NCI-H146 treated with DMSO at 0.1 percent for 48 hours (cell line): ENCODE measurements around the gene MAPKAP1.

Experiments used
- DNase-seq: peaks from one replicate; lab custom pipeline; 2025; ENCODE audit not compliant: unreplicated experiment; lab: John Stamatoyannopoulos, UW

The MAPKAP1 gene

DNA sequence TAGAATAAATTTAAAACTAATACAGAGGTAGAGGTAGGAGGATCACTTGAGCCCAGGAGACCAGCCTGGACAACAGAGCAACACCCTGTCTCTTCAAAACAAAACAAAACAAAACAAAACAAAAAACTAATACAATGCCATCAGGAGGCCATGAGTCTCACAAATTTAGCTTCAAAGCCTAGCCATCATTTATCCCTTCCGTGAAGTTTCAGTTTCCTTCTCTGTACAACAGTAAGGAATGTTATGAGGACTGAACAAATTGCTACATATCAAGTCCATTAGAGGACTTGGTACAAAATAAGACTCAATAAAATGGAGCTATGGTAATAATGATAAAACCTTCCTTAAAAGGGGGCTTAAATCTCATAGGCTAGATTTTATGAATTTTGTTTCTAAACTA, 60.8 kb downstream of the MAPKAP1 start:
- no peak for DNase-seq

DNA sequence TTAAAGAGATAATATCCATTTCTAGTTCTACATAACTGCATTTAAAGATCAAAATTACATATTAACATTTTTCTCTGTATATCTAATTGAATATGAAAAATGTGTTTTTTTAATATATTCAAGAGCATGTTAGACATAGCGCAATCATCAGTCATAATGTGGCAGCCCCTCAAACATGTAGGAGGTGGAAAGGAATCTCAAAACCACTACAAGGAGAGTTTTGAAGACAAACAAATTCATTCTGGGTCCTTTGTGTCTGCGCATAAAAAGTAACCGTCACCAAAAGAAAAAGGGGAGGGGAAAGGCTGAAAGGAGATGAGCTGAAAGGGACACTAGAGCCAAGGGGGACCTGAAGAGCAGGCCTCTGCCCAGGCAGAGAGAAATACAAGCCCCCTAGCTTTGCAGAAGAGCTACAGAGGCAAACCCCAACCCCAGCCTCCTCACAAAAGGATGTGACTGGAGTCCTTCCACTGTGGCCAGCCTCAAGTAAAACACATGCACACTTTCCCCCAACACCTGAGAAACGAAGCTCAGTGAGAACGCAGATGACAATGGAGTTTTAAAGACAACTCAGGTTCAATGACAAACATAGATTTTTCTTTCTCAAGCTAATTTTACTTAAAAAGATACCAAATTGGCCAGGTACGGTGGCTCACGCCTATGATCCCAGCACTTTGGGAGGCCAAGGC, 62.0 kb downstream of the MAPKAP1 start:
- DNase-seq, result no peak

DNA sequence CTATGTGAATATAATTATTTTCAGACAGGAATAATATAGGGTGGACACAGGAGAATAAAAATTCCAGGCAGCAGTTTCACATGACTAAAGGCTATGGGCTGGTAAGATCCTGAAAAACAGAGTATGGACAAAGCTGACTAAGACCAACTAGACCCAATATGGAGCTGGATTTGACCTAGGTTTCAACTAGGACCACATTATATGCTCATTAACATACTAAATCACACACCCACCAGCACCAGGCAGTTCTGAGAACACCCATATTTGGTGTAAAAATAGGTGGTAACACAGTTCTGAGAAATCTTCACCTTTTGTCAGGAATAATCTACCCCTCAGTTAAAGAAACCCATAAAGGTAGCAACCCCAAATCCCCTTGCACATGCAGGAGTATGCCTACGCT, 64.7 kb downstream of the MAPKAP1 start:
- DNase-seq, result no peak

DNA sequence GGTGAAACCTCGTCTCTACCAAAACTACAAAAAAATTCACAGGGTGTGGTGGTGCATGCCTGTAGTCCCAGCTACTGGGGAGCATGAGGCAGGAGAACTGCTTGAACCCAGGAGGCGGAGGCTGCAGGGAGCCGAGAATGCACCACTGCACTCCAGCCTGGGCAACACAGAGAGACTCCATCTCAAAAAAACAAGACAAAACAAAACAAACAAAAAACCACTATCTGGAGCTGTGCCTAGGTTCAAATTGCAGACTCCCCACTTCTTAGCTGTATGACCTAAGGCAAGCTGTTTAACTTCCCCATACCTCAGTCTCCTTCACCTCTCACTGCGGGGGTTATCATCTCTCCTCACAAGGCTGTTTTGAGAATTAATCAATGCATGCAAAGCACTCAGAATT, 68.0 kb downstream of the MAPKAP1 start:
- no peak for DNase-seq

DNA sequence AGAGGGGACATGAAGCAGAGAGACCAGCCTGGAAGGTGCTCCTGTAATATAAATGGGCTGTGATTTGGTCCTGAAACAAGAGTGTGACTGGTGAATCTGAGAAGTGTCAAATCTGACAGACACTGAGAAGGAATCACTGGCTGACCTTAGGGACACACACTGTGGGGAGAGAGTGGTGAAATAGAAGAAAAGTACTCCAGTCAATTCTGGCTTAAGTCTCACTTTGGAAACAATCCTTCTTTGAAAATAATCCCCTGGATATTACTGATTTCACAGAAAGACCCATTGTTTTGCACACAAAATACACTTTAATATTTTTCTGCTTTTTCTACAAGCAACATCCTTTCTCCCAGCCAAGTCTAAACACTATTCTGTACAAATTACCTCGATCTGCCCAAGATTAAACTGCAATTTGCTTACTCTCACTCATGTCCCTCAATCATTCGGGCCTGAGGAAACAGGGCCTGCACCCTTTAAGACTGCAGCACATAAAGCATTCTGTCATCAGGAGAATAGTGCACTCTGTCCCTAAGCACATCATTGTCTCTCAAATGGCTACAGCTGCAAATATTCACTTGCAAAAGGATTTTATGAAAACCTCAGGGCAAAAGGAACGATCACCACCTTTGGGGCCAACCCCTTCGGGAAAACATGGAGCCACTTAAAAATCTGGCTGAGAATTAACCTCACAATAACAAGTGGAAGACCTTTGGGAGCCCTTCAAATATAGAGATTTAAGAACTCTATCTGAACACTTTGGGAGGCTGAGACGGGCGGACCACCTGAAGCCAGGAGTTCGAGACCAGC, 68.6 kb downstream of the MAPKAP1 start:
- no peak for DNase-seq

DNA sequence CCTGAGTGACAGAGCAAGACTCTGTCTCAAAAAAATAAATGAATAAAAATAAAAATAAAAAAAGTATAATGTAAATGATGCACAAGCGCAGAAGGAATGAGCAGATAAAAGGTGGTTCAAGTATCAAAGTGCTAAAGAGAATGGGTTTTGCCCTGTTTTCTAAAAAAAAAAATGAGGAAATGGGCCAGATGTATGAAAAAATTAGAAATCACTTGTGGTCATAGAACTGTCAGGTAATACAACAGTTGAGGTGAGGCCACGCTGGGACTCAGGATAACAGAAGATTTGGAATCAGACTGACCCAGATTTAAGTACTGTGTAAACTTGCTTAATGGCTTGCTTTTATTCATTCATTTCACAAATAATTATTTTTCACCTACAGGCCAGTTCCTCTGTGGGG, 69.8 kb downstream of the MAPKAP1 start:
- no peak for DNase-seq

DNA sequence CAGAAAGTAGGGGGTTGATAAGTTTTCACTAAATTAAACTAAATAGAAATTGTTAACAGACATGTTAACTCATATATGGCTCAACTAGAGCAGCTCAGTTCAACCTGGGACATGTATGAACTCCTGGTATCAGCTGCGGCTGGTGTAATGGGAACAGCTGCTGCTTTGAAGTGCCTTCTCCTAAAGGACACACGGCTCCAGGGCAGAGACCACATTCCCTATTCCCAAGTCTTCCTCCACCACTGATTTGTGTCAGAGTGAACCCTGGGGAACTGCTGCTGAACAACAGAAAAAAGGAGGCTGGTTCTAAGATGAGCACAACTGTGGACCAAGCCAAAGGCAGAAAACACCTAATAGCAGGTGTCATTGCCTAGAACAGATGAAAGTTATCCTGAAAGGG, 71.1 kb downstream of the MAPKAP1 start:
- DNase-seq, result no peak

DNA sequence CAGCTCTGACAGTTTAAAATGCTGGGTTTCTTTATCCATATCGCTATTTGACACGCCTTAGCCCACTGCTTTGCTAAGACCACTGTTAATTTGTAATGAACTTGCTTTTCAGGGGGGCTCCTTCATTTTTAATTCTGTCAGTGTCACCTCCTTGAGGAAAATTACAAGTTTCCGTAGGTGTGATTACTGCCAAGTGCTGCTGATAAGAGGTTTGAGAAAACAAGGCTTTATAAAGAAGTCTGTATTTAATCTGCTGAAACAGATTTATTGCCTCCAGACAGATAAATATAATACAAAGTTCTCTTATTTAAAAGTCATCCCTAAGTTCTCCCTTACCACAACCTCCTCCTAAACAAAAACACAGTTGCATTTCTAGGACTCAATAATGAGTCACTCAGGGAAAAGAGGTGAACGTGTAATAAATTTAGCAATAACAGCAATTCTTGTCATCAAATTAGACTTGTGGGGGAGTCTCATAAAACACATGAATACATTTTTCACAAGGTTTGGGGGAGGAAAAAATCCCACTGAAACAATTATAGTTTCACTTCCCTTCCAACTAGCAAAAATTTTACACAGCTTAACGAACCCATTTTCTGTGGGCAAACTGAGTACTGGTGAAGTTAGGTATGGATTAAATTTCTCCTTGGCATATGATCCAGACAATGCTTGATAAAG, 72.8 kb downstream of the MAPKAP1 start:
- no peak for DNase-seq

DNA sequence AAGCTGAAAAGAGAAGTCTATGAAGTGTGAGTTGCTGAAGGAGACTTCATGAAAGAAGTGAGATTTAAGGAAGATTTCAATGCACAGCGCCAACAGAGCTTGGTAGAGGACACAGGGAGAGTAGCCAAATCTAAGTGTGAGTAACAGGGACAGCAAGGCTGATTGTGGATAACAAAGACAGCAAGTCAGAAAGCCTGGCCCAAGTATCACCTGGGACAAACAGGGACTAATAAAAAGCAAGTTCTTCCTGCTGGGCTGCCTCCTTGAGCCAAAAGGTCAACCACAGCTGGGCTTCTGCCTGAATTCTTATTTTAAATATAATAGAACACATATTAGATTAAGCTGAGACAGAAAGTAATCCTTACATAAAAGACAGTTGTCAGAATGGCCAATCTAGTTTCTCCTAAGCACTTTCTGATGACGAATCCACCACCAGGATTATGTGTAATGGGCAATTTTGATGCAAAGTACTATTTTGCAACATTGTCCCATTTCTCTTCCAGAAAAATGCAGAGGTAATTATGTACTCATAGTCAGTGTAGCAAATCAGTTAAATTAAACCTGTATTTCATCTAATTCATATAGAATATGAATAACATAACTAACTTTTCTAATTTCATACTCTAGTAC, 73.8 kb downstream of the MAPKAP1 start:
- DNase-seq, result no peak

DNA sequence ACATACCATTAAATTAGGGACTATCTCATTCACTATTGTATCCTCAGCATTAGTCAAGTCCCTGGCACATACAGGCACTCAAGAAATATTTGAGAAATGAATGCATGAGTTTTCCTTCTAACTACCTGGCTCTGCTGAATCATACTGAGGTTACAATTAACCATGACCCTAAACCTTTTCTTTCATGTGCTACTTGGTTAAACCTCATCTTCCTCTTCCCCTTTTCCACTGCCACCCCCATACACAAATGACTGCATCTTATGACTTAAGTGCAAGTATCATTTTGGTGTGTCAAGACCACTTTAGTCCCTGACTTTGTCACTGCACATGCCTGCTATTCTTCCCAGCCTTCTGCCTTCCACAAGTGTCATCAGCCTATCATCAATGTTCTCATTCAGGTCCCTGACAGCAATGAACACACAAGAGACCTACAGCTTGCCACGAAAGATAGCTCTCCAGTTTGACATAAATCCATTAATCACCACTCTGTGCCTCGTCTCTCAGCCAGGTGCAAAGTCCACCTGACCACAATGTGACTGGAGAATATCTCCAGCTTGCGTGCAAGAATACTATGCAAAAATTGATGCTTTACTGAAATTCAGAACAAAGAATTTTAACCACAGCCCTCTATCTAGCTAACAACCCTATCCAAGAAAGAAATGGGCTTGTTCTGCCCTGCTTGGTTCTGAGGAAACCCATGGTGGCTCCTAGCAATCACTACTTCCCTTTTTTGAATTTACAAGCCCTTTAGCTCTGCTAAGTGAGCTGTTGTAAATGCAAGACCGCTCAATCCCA, 74.5 kb downstream of the MAPKAP1 start:
- DNase-seq, result peak; percentile 14

DNA sequence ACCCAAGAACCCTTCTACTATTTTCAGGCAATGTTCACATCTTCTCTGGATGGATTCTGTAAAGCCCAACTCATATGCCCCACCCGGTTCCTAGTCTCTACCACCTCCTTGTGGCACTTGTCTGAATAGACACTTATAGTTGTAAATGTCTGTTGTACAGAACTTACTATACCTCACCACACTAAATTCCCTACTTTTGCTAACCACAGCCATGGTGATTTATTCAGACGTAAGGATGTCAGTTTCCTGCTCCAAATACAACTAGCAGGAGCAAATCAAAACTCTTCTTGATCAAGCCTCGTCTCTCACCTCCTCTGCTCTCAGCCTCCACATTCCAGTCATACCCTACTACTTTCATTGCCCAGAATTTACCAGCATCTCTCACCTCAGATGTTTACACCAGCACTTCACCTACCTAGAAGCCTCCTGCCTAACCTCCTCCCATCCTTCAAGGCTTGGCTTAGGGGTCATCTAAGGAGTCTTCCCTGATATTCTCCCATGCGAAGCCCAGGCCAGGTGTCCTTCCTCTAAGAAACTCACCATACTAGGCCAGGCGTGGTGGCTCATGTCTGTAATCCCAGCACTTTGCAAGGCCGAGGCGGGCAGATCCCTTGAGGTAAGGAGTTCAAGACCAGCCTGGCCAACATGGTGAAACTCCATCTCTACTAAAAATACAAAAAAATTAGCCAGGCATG, 75.5 kb downstream of the MAPKAP1 start:
- peak; percentile 9 for DNase-seq

DNA sequence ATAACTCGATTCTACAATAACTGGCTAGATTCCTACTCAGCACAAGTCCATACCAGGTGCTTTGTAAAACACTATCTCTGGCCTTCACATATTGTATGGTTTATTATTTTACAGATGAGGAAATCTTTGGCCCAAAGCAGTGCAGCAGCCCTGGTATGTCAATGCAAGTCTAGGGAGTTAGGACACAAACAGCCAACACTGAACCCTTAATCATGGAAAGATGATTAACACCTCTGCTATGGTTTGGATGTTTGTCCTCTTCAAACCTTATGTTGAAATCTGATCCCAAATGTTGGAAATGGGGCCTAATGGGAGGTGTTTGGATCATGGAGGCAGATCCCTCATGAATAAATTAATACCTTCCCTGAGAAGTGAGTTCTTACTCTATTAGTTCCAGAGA, 76.6 kb downstream of the MAPKAP1 start:
- no peak for DNase-seq

DNA sequence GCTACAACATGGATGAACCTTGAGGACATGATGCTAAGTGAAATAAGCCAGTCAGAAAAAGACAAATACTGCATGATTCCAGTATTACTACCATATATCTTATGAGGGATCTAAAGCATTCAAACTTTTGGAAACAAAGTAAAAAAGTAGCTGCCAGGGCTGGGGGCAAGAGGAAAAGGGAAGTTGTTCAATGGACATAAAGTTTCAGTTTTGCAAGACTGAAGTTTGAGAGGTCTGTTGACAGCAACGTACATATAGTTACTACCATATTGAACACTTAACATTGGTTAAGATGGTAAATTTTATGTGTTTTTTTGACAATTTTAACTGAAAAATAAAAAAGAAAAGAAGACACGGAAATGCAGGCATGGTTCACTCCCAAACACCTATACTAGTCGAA, 77.6 kb downstream of the MAPKAP1 start:
- DNase-seq, result no peak

DNA sequence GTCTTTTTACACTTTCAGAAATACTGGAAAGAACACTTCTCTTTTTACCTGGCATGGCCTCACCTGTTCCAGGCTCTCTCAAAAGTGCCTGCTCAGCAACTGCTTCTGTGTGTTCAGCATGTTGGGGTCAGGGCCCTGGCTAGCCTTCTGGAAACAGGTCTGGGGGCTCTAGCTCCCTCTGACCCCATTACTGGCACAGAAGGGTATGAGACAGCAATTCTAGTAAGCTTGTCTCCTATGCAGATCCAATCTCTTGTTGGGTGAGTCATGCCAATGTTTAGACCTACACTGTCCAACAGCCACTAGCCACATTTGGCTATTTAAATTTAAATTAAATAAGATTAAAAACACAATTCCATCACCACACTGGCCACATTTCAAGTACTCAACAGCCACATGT, 80.8 kb downstream of the MAPKAP1 start:
- DNase-seq, result no peak

DNA sequence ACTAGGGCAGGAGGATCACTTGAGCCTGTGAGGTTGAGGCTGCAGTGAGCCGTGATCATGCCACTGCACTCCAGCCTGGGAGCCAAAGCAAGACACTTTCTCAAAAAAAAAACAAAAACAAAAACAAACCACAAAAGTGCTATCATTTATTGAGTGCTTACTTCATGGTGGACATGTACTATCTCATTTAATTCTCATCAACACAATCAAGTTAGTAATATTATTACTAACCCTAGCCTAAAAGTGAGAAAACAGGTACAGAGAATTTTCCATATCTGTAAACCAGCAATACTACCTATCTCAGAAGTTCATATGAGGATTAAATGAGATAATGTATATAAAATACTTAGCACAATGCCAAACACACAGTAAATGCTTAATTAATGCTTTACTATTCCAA, 85.8 kb downstream of the MAPKAP1 start:
- DNase-seq, result no peak

DNA sequence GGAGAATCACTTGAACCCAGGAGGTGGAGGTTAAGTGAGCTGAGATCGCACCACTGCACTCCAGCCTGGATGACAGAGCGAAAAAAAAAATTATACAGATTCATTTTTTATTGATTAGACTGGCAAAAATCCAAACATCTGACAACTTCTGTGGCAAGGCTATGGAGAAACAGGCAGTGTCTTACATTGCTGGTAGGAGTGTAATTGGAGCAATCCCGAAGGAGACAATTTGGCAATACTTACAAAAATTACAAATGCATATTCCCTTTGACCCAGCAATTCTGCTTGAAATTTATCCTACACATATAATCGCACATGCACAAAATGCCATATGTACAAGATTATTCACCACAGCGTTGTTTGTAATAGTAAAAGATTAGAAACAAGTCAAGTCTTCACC, 86.8 kb downstream of the MAPKAP1 start:
- no peak for DNase-seq

DNA sequence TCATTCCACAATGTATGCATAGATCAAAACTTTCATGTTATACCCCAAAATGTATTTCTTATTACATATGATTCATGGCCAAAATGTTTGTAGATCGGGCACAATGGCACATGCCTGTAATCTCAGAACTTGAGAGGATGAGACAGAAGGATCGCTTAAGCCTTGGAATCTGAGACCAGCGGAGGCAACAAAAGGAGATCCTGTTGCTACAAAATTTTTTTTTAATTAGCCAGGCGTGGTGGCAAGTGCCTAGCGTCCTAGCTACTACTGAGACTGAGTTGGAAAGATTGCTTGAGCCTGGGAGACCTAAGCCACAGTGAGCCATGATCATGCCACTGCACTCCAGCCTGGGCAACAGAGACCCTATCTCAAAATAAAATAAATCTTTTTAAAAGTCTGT, 89.9 kb downstream of the MAPKAP1 start:
- no peak for DNase-seq

DNA sequence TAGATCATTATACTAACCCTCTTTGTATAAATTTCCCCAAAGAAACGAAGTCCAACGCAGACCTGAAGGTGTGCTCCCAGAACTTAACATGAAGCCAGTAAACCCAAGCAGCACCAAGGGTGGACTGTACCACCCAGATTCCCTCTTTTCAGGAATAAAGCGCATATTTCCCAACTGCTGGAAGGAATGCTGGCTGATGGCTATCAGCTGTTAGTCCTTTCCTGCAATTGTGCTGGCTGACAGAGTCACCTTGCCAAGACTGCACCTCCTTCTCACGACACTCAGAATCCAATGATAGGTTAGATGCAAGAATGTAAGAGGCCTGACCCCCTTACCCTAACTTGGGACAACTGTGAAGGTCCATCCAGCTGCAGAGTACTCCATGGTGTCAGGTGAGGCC, 93.9 kb downstream of the MAPKAP1 start:
- DNase-seq, result no peak

DNA sequence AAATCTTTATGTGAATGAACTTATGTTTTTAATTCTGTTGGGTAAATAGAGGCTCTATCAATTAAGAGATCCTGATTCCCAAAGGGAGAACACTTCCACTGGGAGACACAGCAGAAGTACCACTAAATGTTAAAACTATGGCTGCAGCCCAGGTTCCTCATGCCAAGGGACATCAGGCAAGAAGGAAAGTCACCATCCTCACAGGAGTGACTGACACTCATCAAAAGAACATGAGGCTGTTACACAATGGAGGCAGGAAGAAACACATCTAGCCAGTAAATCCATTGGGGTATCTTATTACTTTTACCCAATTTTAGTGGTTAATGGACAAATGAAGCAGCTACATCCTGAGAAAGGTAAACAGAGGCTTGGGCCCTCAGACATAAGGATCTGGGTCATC, 94.4 kb downstream of the MAPKAP1 start:
- DNase-seq, result no peak

DNA sequence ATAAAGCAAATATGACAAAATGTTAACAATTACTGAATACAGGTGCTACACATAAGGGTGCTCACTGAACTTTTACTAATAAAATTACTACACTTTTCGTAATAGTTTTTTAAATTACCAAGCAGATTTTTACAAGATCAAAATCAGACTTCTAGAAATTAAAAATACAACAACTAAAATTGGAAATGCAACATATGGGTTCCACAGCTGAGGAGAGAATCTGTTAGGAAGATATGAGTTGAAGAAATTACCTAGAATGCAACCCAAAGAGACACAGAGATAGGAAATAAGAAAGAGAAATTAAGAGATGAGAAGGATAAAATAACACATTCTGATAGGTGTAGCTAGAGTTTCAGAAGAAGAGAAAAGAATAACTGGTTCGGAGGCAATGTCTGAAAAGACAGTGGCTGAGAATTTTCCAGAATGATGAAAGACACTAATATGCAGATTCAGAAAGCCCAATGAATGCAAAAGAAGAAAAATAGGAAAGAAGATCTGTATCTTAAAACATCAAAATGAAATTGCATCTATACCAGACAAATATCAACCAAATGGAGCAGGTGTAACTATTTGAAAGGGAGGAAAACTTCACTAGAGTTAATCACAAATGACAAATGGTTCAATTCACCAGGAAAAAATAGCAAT, 95.8 kb downstream of the MAPKAP1 start:
- no peak for DNase-seq
